Fibroblast of skin of right biceps (primary cell): ENCODE results near the gene TMEM14A.
A peak's percentile ranks its signal among the peaks of the same experiment; 100 is the strongest.
"Not testable (repeated sequence)": the region's sequence is repeated elsewhere in the genome, so short reads cannot be mapped to it uniquely, and the experiment has no call there.

Experiments used
- DNase-seq: peaks from one replicate; pipeline ENCODE4 v3.0.0-alpha.2; 2013

The TMEM14A gene

GRCh38 chr6:52661551-52661950, 9.4 kb upstream of the TMEM14A start:
- DNase-seq, result peak; percentile 6

GRCh38 chr6:52662031-52662430, 8.9 kb upstream of the TMEM14A start:
- DNase-seq, result peak; percentile 10

- DNase-seq, result peak; percentile 75
Measured at GRCh38 chr6:52663120-52663935, 7.6 kb upstream of the TMEM14A start.

GRCh38 chr6:52663936-52664185, 7.1 kb upstream of the TMEM14A start:
- no peak for DNase-seq

GRCh38 chr6:52664186-52664990, 6.5 kb upstream of the TMEM14A start:
- peak; percentile 98 for DNase-seq

- peak; percentile 11 for DNase-seq
Measured at GRCh38 chr6:52664991-52665686, 5.8 kb upstream of the TMEM14A start.

- DNase-seq, result no peak
Measured at GRCh38 chr6:52666071-52666470, 4.8 kb upstream of the TMEM14A start.

GRCh38 chr6:52666523-52666922, 4.4 kb upstream of the TMEM14A start:
- DNase-seq, result no peak

- DNase-seq, result no peak
Measured at GRCh38 chr6:52667572-52667971, 3.3 kb upstream of the TMEM14A start.

- DNase-seq, result no peak
Measured at GRCh38 chr6:52671676-52672075, 763 bp downstream of the TMEM14A start.

GRCh38 chr6:52672412-52673025, 1.6 kb downstream of the TMEM14A start:
- peak; percentile 35 for DNase-seq

GRCh38 chr6:52674666-52675065, 3.8 kb downstream of the TMEM14A start:
- DNase-seq, result no peak

GRCh38 chr6:52675372-52675771, 4.5 kb downstream of the TMEM14A start:
- DNase-seq, result no peak

GRCh38 chr6:52676631-52677030, 5.7 kb downstream of the TMEM14A start:
- not testable (repeated sequence) for DNase-seq

GRCh38 chr6:52681416-52681815, 10.5 kb downstream of the TMEM14A start:
- DNase-seq, result no peak

- no peak for DNase-seq
Measured at GRCh38 chr6:52686878-52687699, 16.2 kb downstream of the TMEM14A start.

GRCh38 chr6:52689857-52690256, 18.9 kb downstream of the TMEM14A start:
- no peak for DNase-seq

- peak; percentile 5 for DNase-seq
Measured at GRCh38 chr6:52691718-52692117, 20.8 kb downstream of the TMEM14A start.

GRCh38 chr6:52693773-52694172, 22.9 kb downstream of the TMEM14A start:
- DNase-seq, result no peak

- no peak for DNase-seq
Measured at GRCh38 chr6:52694404-52694803, 23.5 kb downstream of the TMEM14A start.

- DNase-seq, result no peak
Measured at GRCh38 chr6:52696418-52696817, 25.5 kb downstream of the TMEM14A start.

GRCh38 chr6:52697903-52698302, 27.0 kb downstream of the TMEM14A start:
- no peak for DNase-seq
